Esophagus muscularis mucosa (tissue), 4 donors: ENCODE data around the gene CDH4. TPM values are rescaled to one million over a fixed set of nuclear protein-coding genes. Genes with fewer than 3 reads are reported as not detected.

Experiments used
- DNase-seq: peaks from one replicate; pipeline ENCODE4 v3.0.0-alpha.2; 2017; ENCODE audit errors: extremely low spot score
- H3K27ac ChIP-seq, 4 donors: fragments of 200-600 bp; sonication (generic); replicated peaks in 1 of 4; 1 replicate in 3 of 4; 2 replicates in 1 of 4; pipeline ENCODE4 v1.5.1; 2016 to 2019; ENCODE audit warnings: mild to moderate bottlenecking in 1 of 4
- H3K27me3 ChIP-seq, 4 donors: fragments of 200-600 bp; sonication (generic); one replicate each; pipeline versions ENCODE4 v1.5.1 to v1.6.0; 2016 to 2019
- H3K36me3 ChIP-seq, 4 donors: fragments of 200-600 bp; sonication (generic); one replicate each; pipeline ENCODE4 v1.5.1; 2016 to 2019
- H3K4me1 ChIP-seq, 4 donors: fragments of 200-600 bp; sonication (generic); one replicate each; pipeline ENCODE4 v1.5.1; 2016 to 2019
- H3K4me3 ChIP-seq, 4 donors: fragments of 200-600 bp; sonication (generic); 1 replicate in 2 of 4; 2 replicates in 2 of 4; pipeline ENCODE4 v1.5.1; 2016 to 2019; ENCODE audit warnings: mild to moderate bottlenecking in 4 of 4, moderate library complexity in 1 of 4
- H3K9me3 ChIP-seq, 4 donors: fragments of 200-600 bp; sonication (generic); 1 replicate in 3 of 4; 2 replicates in 1 of 4; pipeline ENCODE4 v1.5.1; 2016 to 2019
- EP300 ChIP-seq: sonication (generic); formaldehyde crosslinking; IDR thresholded peaks from one replicate; pipeline ENCODE4 v1.6.1; 2017; ENCODE audit warnings: antibody characterized with exemption
- POLR2A ChIP-seq: fragments of 450-650 bp; IDR thresholded peaks from one replicate; pipeline ENCODE4 v1.6.1; 2017; ENCODE audit warnings: antibody characterized with exemption, moderate library complexity, mild to moderate bottlenecking, low read depth
- POLR2AphosphoS5 ChIP-seq, 2 donors: sonication (generic); formaldehyde crosslinking; IDR thresholded peaks; one replicate each; pipeline ENCODE4 v1.6.1; 2017; ENCODE audit warnings: antibody characterized with exemption in 2 of 2
- WGBS: methylation state at CpG from one replicate; pipeline ENCODE4 v1.1.5; 2018; 5-methylcytosine and 5-hydroxymethylcytosine counted together
- intact Hi-C: fragments of 100-400 bp; cut with DNase I; formaldehyde crosslinking; loops from one replicate; pipeline ENCODE4 v1.15.1; 2023
- total RNA-seq, 4 donors: library from RNA; depleted of rRNA; stranded (reverse); fragments of >200 nt; gene quantifications; one replicate each; pipeline versions ENCODE4 v1.1.0 to v1.2.1, GENCODE V29; 2016
- TF ChIP-seq, protein P1 (sequence below), 3 experiments: fragments of 200-600 bp in 2 of 3; fragments of 450-650 bp in 1 of 3; sonication (generic) in 2 of 3; IDR thresholded peaks; one replicate each; pipeline ENCODE4 v1.5.1; 2017 to 2019; ENCODE audit warnings: antibody characterized with exemption in 3 of 3, mild to moderate bottlenecking in 2 of 3, moderate library complexity in 1 of 3

The CDH4 gene
- total RNA-seq, 4 donors from 2014 or later: 0.42 to 1.3 (median 0.48) TPM

- no peak overlapping the region for H3K27ac ChIP-seq
- no peak overlapping the region for H3K4me3 ChIP-seq
- no peak for DNase-seq
- H3K36me3 ChIP-seq: no peaks in the 10 kb centered on the region
- H3K27me3 ChIP-seq: peaks cover 0 to 75% (median 0%) of the 10 kb centered on the region in 4 donors
- 19% methylated on average over 30 of the region's 33 CpGs for WGBS
- H3K9me3 ChIP-seq: no peaks in the 10 kb centered on the region
- intact Hi-C loops: no loop called here
- no peak for TF ChIP-seq EP300
- TF ChIP-seq POLR2AphosphoS5 (IDR thresholded peaks at IDR 0.05): no peak
- no peak for TF ChIP-seq POLR2A
- TF ChIP-seq, protein P1, sequence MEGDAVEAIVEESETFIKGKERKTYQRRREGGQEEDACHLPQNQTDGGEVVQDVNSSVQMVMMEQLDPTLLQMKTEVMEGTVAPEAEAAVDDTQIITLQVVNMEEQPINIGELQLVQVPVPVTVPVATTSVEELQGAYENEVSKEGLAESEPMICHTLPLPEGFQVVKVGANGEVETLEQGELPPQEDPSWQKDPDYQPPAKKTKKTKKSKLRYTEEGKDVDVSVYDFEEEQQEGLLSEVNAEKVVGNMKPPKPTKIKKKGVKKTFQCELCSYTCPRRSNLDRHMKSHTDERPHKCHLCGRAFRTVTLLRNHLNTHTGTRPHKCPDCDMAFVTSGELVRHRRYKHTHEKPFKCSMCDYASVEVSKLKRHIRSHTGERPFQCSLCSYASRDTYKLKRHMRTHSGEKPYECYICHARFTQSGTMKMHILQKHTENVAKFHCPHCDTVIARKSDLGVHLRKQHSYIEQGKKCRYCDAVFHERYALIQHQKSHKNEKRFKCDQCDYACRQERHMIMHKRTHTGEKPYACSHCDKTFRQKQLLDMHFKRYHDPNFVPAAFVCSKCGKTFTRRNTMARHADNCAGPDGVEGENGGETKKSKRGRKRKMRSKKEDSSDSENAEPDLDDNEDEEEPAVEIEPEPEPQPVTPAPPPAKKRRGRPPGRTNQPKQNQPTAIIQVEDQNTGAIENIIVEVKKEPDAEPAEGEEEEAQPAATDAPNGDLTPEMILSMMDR (IDR thresholded peaks at IDR 0.05): no peak
- no peaks in the 10 kb centered on the region for H3K4me1 ChIP-seq
These were observed 100.5 kb downstream of the CDH4 start for GRCh38 chr20:61352346-61353260.

DNA sequence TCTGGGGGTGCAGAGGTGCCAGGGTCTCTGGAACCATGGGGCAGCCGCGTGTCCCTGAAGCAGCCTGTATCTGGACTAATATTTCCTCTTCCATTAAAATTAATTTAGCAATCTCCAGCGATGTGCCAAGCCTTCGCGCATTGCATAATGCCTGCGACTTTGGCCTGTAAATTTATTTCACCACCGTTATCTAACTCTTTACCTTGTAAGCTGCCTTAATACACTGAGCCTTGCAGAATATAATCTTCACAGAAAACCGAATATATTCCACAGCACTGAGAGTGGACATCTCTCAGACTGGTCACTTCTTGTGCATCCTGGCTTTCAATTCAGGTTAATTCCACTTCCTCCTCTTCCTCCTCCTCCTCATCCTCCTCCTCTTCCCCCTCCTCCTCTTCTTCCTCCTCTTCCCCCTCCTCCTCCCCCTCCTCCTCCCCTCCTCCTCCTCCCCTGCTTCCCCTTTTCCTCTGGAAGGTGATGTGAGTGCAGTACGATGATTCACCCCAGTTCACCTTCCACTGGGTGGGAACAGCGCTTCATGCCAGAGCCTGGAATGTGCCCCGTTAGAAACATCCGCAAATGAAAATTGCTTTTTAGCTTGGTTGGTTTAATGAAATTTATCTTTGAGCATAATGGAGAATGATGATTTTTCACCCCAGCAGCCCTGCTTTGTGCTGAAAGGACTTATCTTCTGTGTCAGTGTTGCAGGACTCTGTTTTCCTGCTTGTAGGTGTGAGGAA lies 101.4 kb downstream of the CDH4 start:
- intact Hi-C loops: no loop called here
- Histone ChIP-seq H3K27me3 (peaks cover 0 to 75% (median 0%) of the 10 kb centered on the region in 4 donors), H3K4me3 (no peak overlapping the region), H3K36me3 (no peaks in the 10 kb centered on the region), H3K4me1 (no peaks in the 10 kb centered on the region), H3K27ac (no peak overlapping the region), H3K9me3 (no peaks in the 10 kb centered on the region)
- DNase-seq: no peak
- 66% methylated on average over 12 of the region's 12 CpGs for WGBS
- TF ChIP-seq EP300: no peak
- TF ChIP-seq POLR2AphosphoS5 (IDR thresholded peaks at IDR 0.05): no peak
- TF ChIP-seq, protein P1 (IDR thresholded peaks at IDR 0.05): no peak
- no peak for TF ChIP-seq POLR2A

DNA sequence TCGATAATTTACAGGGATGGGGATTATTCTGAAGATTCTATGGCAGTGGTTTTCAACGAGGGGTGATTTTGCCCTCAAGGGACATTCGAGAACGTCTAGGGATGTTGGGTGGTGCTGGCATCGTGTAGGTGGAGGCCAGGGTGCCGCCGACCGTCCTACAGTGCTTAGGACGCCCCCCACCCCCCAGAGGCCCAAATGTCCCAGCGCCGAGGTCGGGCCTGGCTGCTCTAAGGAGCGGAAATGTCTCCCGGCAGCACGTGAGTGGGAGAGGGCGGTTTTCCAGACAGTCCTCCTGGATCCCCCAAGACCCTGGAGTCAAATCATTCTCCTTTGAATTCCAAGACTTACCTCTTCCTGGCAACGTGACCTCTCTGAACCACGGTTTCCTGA lies 101.9 kb downstream of the CDH4 start:
- no peak overlapping the region for H3K4me3 ChIP-seq
- H3K9me3 ChIP-seq: no peaks in the 10 kb centered on the region
- intact Hi-C loops: no loop called here
- TF ChIP-seq POLR2AphosphoS5 (IDR thresholded peaks at IDR 0.05) (no peak), POLR2A (no peak)
- no peaks in the 10 kb centered on the region for H3K36me3 ChIP-seq
- WGBS: 71% methylated on average over 17 of the region's 18 CpGs
- peaks cover 0 to 77% (median 0%) of the 10 kb centered on the region in 4 donors for H3K27me3 ChIP-seq
- no peak for DNase-seq
- no peak overlapping the region for H3K27ac ChIP-seq
- H3K4me1 ChIP-seq: no peaks in the 10 kb centered on the region

GRCh38 chr20:61354501-61354900 lies 102.4 kb downstream of the CDH4 start:
- Histone ChIP-seq H3K4me1 (no peaks in the 10 kb centered on the region), H3K27me3 (peaks cover 0 to 77% (median 0%) of the 10 kb centered on the region in 4 donors), H3K27ac (no peak overlapping the region), H3K36me3 (no peaks in the 10 kb centered on the region), H3K4me3 (no peak overlapping the region), H3K9me3 (no peaks in the 10 kb centered on the region)
- no peak for DNase-seq
- WGBS: 75% methylated on average over 5 of the region's 10 CpGs
- intact Hi-C loops: no loop called here
- TF ChIP-seq, protein P1 (IDR thresholded peaks at IDR 0.05): no peak
- no peak for TF ChIP-seq POLR2AphosphoS5 (IDR thresholded peaks at IDR 0.05)
- no peak for TF ChIP-seq EP300
- TF ChIP-seq POLR2A: no peak

- DNase-seq: no peak
- intact Hi-C loops: no loop called here
- 86% methylated on average over 12 of the region's 12 CpGs for WGBS
- Histone ChIP-seq H3K36me3 (no peaks in the 10 kb centered on the region), H3K9me3 (no peaks in the 10 kb centered on the region), H3K27ac (no peak overlapping the region), H3K4me3 (no peak overlapping the region), H3K27me3 (peaks cover 0 to 78% (median 0%) of the 10 kb centered on the region in 4 donors), H3K4me1 (no peaks in the 10 kb centered on the region)
- no peak for TF ChIP-seq POLR2AphosphoS5 (IDR thresholded peaks at IDR 0.05)
- no peak for TF ChIP-seq POLR2A
- TF ChIP-seq, protein P1 (IDR thresholded peaks at IDR 0.05): no peak
- no peak for TF ChIP-seq EP300
These were observed 102.9 kb downstream of the CDH4 start for GRCh38 chr20:61354901-61355495.
